HG03280 (cell line): Measurements from ENCODE around the gene GPER1.
"Not testable (repeated sequence)": the region's sequence is repeated elsewhere in the genome, so short reads cannot be mapped to it uniquely, and the experiment has no call there.

Source experiments
- ATAC-seq: cut with Tn5 transposase; IDR thresholded peaks from one replicate; pipeline ENCODE4 v1.9.1; 2021; ENCODE audit warnings: mild to moderate bottlenecking, moderate library complexity; ENCODE audit not compliant: unreplicated experiment

The GPER1 gene

DNA sequence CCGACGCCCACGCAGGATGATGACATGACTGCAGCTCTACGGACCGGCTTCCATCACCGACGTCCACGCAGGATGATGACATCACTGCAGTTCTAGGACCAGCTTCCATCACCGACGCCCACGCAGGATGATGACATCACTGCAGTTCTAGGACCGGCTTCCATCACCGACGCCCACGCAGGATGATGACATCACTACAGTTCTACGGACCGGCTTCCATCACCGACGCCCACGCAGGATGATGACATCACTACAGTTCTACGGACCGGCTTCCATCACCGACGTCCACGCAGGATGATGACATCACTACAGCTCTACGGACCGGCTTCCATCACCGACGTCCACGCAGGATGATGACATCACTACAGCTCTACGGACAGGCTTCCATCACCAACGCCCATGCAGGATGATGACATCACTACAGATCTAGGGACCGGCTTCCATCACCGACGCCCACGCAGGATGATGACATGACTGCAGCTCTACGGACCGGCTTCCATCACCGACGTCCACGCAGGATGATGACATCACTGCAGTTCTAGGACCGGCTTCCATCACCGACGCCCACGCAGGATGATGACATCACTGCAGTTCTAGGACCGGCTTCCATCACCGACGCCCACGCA lies 28.6 kb downstream of the GPER1 start:
- ATAC-seq = not testable (repeated sequence)

DNA sequence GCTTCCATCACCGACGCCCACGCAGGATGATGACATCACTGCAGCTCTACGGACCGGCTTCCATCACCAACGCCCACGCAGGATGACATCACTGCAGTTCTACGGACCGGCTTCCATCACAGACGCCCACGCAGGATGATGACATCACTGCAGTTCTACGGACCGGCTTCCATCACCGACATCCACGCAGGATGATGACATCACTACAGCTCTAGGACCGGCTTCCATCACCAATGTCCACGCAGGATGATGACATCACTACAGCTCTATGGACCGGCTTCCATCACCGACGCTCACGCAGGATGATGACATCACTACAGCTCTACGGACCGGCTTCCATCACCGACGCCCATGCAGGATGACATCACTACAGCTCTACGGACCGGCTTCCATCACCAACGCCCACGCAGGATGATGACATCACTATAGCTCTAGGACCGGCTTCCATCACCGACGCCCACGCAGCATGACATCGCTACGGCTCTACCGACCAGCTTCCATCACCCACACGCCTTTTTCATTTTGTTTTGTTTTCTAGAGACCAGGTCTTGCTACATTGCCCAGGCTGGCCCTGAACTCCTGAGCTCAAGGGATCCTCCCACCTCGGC lies 29.5 kb downstream of the GPER1 start:
- no peak for ATAC-seq

DNA sequence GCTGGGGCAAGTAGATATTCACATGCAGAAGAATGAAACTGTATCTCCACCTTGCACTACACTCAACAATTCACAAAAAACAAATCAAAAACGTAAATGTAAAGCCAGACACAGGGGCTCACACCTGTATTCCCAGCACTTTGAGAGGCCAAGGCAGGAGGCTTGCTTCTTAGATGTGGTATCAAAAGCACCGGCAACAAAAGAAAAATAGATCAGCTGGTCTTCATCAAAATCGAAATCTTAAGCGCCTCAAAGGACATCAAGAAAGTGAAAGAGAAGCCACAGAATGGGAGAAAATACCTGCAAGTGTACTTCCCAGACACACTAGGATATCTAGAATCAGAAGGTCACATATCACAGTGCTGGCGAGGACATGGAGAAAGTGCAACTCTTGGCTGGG lies 31.3 kb downstream of the GPER1 start:
- ATAC-seq = no peak

DNA sequence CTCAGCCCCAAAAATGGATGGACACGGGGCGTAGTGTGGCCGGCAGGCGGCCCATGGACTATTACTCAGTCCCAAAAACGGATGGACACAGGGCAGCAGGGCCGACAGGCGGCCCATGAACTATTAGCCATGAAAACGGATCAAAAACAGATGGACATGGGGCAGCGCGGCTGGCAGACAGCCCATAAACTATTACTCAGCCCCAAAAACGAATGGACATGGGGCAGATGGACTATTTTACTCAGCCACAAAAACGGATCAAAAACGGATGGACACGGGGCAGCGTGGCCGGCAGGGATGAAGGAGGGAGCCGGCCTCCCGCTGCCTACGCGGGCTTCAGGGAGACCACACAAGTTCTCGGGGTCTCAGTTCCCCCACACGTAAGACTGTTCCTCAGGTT lies 32.9 kb downstream of the GPER1 start:
- no peak for ATAC-seq

DNA sequence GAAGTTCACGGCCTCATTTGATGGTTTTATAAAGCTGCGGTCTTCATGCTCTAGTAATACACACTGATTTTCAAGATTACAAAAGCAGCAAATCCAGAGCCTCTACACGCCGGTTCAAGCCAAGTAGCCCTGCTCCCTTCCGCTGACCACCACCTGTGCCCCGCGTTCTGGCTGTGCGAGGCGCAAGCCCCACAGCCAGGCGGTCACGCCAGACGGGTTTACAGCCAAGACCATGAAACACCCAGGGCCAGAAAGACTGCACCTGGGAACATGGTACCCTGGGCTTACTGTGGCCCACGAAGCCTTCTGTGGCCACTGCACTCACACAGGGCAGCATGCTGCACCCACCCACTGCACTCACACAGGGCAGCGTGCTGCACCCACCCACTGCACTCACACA lies 33.6 kb downstream of the GPER1 start:
- ATAC-seq = no peak

DNA sequence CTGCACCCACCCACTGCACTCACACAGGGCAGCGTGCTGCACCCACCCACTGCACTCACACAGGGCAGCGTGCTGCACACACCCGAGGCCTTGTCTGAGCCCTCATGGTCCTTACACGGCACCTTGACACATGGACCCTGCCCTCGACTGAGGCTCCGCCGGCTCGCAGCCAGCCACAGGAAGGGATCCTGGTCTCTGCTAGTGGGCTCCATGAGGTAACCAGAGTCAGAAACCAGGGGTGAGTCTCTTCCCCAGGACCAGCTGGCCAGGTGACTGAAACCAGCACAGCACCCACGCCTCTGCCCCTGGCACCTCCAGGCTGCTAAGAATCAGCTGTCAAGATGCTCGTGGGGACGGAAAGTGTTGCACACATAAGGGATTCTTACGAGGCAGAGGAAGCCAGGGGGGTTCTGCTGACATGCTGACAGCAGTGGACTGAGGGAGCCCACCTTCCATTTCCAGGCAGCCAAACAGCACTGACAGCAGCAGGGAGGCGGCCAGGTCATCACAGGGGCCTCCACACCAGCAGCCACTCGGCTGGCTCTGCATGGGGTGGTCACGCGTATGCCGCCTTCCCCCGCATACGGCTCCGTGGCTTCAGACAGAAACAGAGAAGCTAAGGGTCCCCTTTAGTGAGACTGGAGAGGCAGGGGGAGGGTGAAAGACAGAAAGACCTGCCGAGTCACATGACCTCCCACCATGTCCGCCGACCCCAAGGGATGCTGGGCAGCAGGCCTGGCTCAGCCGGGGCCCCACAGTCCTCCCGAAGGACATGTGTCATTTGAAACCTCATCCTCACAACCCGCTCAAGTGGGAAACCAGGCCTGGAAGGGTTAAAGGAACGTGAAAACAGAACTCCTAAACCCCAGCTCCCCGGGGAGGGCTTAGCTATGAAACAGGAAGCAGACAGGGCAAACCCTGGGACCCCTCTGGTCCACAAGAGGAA lies 34.2 kb downstream of the GPER1 start:
- ATAC-seq = no peak

DNA sequence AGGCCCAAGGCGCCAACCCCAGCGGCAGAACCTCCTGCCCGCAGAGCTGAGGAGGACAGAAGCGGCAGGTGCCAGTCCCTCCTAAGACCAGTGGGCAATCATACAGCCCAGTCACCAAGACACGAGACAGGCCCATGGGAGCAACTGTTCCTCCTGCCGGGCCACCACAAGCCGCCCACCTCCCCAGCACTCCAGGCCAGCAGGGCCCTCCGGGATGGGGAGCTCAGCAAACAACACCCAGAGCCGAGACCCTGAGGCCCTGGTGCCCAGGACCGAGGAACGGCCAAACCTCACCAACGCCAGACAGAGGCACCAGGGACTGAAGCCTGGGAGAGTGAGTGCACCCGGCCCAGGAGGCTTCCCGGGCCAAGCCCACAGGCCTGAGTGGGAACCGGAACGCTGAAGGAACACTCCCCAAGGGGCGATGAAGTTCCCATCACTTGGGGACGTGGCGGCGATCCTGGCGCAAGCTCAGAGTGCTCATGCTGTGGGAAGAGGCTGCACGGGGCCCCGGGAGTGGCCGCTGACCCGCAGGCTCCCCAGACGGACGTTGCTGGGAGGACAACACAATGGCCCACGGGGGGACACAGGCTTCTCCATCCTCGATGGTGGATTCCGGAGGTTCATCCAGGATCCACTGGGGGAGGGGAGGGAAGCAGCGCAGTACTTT lies 35.1 kb downstream of the GPER1 start:
- no peak for ATAC-seq

DNA sequence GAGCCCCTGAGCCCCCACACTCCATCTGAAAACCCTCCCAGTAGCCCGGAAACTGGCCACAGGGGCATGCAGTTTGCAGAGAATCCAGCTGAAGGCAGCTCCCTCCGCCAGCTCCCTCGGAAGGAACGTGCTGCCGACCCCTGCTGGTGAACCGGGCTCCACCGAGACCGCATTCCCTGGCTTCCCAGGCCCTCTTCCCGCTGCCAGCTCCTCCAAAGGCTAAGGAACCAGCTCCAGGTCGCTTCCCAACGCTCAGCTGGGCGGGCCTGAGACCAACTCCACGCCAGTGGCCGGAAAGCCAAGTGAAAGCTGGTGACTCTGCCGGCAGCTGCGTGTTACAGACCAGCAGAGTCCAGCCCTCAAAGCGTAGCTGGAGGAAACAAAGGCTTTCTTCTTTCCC lies 35.8 kb downstream of the GPER1 start:
- no peak for ATAC-seq

DNA sequence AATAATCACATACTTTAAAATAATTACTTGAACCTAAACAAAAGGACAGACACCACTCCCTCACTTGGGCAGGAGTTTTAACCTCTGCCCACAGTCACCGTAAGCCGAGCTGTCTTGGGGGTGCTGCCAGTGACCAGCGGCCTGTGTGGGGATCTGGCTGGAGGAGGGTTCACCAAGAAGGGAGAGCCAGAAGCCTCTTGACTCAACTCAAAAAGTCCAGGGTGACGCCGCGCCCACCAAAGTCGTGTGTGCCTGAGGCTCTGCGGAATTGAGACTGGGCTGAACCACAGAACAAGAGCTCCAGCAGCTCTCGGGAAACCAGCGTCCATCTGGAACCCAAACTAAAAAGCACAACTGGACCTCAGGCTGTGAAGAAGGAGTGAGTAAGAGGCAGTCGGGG lies 36.3 kb downstream of the GPER1 start:
- ATAC-seq = no peak

DNA sequence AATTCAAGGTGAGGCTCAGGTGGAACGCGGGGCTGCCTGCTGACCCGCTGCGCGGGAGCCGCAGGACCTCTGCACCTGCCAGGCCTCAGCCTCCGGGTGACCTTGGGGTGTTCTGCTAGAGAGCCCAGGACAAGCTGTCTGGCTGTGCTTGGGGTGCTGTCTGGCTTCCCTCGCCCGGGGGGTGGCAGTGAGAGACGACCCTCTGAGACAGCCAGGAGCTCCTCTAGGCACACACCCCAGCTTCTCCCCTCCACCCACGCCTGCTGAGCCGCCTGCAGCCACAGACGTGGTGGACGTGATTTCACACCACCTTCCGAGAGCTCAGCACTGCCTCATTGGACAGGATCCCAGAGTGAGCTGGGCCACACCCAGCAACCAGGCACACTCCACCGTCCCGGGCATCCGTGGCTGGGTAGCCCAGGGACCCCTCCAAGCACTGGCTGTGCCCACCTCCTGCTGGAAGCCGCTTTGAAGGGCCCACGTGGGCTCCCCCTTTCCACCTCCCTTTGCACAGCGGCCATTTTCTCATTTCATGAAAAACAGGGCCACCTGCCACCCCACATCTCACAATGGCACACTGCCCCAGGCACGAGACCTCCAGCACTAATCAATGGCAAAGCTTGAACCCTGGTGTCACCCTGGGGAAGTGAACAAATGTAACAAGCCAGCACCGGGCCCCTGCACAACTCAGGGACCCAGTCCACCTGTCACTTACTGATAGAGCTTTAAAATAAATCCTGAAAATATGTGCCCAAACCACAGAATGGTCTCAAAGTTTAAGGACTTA lies 37.1 kb downstream of the GPER1 start:
- ATAC-seq = no peak

DNA sequence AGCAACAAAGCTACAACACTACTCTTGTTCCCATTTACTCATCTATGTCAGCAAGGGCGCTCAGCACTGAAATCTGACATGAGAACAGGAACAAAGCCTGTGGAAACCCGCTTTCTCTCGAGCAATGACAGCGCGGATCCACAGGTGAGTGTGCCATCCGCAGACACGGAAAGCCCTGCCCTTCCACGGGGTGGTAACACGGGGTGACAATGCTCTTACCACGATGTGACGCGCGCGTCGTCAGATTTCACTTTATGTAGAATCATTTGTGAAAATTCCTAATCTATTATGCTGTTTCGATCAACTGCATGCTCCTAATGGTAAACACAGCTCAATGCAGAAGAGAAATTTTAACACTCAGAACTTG lies 37.7 kb downstream of the GPER1 start:
- no peak for ATAC-seq

DNA sequence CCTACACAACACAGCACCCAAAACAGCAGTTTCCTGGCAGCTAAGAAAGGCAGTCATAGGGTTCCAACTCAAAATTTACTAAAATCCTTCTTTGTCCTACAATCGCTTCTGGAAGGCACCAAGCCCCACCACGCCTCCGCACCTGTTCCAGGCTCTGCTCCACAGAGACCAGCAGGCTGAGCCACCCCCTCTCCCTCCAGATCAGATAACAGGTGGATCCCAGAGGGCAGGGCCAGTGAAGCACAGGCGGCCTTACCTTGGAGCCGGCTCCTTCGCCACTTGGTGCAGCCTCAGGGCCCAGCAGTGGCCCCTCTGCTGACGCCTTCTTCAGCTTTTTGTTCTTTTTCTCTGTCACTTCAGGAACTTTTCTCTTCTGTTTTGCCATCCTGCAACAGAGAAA lies 39.1 kb downstream of the GPER1 start:
- no peak for ATAC-seq

DNA sequence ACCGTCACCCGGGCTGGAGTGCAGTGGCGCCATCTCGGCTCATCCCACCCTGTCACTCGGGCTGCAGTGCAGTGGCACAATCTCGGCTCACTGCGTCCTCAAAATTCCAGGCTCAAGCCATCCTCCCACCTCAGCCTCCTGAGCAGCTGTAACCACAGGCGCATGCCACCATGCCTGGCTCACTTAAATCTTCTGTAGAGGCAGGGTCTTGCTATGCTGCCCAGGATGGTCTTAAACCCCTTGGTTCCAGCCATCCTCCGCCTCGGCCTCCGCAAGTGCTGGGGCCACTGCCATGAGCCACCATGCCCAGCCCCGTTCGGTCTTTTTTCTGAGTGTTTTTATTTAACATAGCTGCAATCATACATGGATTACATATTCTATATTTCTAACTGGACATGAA lies 41.5 kb downstream of the GPER1 start:
- no peak for ATAC-seq

DNA sequence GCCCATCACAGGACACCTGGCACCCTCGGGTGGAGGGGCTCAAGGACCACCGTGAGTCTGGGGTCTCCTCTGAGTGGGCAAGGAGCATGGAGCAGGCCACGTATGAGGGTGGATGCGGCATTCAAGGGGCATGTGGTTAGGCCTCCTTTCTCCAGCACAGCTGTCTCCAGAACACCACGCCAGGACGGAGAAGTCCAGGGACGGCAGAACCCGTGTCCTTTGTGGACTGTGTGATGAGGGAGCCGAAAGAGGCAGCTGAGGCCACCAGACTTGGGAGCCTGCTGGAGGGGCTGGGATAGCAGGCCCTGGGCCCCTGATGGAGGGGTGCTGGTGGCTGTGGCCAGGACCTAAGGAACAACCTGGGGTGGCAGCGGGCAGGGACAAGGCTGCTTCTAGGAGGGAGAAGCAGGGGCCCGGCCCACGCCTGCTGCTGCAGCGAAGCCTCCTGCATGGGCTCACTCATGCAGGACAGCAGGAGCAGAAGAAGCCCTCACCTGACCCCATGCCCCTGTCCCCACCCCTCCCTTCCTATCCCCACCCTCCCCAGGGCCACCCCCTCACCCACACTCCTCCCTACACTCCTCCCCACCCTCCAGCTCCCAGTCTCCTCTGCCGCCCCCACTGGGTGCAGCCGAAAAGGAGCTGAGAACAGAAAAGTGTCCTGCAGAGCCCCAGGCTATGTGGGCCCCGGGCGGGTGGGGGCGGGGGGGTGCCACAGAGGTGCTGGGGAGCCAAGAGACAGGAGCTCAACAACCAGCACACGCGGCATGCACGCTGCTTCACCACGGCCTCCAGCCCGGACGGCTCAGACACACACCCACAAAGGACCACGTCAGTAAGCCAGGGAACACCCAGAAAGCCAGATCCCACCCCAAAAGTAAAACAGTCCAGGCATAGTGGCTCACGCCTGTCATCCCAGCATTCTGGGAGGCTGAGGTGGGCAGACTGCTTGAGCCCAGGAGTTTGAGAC lies 42.4 kb downstream of the GPER1 start:
- ATAC-seq = no peak

DNA sequence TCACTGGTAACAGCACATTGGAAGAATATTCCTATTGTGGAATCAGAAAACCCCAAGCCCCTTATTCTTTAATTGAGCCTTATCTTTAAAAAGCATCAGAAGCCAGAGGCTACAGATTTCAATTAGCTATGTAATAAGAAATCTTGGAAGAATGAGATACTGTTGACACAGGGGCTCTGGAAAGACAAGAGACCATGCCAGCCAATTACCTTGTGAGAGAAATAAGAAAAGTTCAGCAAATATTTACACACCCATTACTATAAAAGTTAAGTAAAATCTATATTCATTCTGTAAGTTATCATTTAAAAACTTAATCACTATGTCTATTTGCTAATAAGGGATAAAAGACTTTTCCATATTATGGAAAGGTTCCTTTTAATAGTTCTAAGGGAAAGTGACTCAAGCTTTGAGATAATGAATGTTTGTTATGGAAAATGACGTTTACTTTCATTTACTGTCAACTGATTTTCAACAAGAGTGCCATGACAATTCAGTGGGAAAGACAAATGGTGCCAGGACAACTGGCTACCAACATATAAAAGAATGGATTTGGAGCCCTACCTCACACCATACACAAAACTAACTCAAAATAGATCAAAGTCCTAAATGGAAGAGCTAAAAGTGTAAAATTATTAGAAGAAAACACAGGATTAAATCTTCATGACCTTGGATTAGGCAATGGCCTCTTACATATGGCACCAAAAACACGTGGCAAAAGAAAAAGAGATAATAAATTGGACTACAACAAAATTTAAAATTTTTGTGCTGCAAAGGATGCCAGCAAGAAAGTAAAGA lies 43.8 kb downstream of the GPER1 start:
- ATAC-seq = no peak

DNA sequence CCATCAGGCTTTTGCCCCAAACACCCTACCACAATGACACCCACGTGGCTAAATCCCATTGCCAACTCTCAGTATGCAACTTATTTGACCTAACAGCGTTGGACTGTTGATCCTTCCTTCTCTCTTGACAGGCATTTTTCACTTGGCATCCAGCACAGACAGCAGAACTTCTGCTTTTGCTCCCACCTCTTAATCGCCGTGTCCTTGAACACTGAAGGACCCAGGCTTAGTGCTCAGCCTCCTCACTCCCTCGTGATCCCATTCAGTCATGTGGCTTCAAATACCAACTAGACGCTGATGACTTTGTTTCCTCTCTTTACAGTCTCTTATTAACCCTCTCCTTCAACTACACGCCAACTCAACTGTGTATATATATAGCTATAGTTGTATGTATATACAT lies 47.0 kb downstream of the GPER1 start:
- ATAC-seq = no peak

DNA sequence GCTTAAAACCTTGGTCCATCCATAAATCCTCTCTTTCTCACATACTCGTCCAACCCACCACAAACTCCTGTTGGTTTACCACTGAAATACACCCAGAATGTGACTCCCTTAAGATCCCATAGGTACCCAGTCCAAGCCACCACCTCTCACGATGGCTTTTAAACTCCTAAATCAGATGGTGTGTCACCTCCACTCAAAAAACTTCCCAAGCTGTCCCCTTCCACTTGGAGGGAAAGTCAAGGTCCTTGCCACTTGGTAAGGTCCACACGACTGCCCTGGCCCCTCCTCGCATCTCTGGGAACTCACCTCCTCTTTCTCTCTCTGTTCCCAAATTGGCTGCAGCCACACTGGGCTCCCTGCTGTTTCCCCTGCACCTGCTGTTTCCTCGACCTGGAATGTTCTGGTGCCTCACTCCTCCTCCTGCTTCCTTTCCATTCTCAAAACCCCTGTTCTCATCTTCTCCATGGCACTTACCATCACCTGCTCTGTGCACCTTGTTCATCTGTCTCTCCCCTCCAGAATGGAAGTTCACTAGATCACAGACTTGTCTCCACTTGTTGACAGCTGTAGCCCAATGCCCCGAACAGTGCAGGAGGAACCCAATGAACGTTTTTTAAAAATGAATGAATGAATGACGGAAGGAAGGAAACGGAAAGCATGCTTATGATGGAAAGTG lies 49.1 kb downstream of the GPER1 start:
- ATAC-seq = no peak

DNA sequence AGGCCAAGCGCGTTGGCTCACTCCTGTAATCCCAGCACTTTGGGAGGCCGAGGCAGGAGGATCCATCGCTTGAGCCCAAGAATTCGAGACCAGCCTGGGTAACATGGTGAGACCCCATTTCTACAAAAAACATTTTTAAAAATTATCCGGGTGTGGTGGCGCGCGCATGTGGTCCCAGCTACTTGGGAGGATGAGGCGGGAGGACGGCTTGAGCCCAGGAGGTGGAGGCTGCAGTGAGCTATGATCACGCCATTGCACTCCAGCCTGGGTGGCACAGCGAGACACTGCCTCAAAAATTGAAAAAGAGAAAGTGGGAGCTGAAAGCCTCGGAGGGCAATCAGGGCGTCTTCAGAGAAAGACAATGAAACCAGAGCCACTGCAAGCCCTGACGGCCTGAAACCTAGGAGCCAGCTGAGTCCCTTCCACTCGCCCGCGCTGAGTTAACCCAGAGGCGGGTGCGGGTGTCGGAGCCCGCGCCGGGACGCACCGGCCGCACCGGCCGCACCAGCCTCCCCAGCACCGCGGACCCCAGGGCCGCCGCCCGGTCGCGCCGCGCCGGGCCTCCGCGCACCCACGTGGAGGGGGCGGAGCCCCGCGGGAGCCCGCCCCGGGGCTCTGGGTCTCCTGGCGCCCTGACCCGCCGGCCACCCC lies 49.7 kb downstream of the GPER1 start:
- peak; percentile 67 for ATAC-seq
